Stimulated activated naive CD8-positive, alpha-beta T cell treated with anti-CD3 and anti-CD28 coated beads, Interleukin-15, Interleukin-2, amounts not matched to agents 100 U/mL and 50 U/mL, for 24 hours (primary cell): ENCODE data around the gene DEPDC1B.
"Not testable (repeated sequence)": the region's sequence is repeated elsewhere in the genome, so short reads cannot be mapped to it uniquely, and the experiment has no call there.

ENCODE experiments used
- ATAC-seq: fragments of 150-1000 bp; cut with Tn5 transposase; one replicate; pipeline ENCODE4 v1.10.0; 2021
- DNase-seq: peaks from one replicate; pipeline ENCODE4 v3.0.0; 2021

Gene DEPDC1B

GRCh38 chr5:60640901-60641300 is 59.1 kb downstream of the DEPDC1B start:
- DNase-seq (no peak), ATAC-seq (no peak)

DNA sequence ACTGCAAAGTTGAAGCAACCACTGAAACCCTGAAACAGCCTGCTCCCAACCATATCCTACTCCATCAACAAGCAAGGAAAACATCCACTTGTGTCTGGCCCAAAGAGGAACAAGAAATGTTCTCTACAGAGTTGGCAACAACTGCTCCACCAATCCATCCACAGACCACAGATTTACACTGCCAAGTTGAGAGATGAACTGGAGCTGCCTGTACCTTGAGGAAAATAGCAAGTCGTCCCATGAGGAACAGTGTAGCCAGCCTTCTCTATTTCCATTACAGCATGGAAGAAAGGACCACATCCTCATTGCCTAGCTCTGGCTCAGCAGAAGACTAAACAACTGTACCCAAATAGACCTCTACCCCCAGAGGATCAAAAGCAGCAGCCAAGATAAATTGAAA is 60.4 kb downstream of the DEPDC1B start:
- no peak for ATAC-seq
- DNase-seq: no peak

- DNase-seq (no peak), ATAC-seq (no peak)
Observed at GRCh38 chr5:60638300-60638699, 61.7 kb downstream of the DEPDC1B start.

GRCh38 chr5:60636644-60637043 is 63.3 kb downstream of the DEPDC1B start:
- no peak for ATAC-seq
- DNase-seq: no peak

- no peak for ATAC-seq
- DNase-seq: no peak
Observed at GRCh38 chr5:60636001-60636400, 64.0 kb downstream of the DEPDC1B start.

DNA sequence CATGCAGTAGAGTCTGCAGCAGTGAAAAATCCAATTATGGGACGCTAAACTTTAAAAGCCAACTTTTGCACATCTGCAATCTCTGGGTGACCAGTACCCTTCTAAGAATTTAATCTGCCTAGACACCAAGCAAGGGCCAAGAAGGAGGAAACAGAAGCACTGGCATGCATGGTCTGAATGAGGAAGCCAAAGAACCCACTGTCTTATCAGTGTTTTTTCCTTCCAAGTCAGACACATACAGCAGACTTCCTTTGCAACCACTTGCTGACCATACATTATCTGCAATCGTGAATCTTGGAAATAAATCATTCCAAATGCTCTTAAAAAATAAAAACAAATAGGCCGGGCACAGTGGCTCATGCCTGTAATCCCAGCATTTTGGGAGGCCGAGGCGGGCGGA is 65.9 kb downstream of the DEPDC1B start:
- ATAC-seq (no peak), DNase-seq (no peak)

DNA sequence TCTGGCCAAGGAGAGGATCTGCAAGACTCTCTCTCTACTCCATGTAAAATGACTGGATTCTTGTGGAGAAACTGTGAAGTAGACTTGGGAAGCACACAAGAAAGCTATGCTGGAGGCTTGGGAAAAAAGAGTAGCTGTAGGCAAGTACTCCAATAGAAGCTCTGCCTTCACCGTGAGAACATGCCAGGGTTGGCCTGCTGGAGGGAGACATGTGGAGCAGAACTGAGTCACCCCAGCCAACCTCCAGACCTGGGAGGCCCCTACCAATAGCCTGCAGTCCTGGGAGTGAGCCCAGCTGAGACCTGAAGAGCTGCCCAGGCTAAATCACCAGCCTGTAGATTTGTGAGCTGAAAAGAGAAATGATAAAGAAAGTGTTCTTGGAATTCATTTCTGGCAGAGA is 66.6 kb downstream of the DEPDC1B start:
- ATAC-seq: no peak
- DNase-seq: no peak

- no peak for DNase-seq
- no peak for ATAC-seq
Observed at GRCh38 chr5:60632153-60632552, 67.8 kb downstream of the DEPDC1B start.

DNA sequence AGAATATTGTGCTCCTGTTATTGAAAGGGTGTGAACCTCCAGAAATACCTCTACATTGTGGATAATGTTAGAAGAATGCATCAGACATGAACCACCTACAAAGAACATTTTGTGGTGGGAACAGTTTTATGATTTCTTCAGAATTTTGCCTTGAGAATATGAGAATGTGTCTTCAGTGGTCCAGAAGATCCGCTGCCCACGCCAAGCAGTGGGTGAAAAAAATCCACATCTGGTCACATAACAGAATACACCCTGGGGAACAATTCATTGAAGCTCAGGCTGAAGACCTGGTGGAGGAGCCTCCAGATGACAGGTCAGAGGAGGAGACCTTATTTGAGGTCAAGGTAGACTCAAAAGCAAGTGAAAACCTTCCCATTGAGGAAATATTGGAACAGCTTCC is 69.1 kb downstream of the DEPDC1B start:
- DNase-seq (no peak), ATAC-seq (no peak)

DNA sequence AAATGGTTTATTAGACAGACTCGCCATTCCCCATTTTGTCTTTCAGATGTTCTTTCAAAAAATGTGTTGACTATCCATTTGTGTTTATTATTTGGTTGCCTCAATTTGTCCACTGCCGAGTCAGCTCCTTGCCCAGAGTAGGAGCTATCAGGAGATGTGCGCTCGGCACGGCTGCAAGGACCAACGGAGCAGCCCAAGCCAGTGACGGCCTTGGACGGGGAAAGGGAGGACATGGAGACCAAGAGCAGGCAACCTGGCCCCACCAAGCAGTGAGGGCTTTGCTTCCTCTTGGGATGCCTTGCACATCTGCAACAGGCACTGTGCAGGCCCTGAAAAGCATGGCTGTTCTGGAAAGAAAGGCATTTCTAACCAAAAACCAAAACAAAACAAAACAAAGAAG is 69.8 kb downstream of the DEPDC1B start:
- DNase-seq: no peak
- no peak for ATAC-seq

DNA sequence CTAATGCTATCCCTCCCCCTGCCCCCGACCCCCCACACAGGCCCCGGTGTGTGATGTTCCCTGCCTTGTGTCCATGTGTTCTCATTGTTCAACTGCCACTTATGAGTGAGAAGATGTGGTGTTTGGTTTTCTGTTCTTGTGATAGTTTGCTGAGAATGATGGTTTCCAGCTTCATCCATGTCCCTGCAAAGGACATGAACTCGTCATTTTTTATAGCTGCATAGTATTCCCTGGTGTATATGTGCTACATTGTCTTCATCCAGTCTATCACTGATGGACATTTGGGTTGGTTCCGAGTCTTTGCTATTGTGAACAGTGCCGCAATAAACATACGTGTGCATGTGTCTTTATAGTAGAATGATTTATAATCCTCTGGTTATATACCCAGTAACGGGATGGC is 75.1 kb downstream of the DEPDC1B start:
- not testable (repeated sequence) for DNase-seq, ATAC-seq

DNA sequence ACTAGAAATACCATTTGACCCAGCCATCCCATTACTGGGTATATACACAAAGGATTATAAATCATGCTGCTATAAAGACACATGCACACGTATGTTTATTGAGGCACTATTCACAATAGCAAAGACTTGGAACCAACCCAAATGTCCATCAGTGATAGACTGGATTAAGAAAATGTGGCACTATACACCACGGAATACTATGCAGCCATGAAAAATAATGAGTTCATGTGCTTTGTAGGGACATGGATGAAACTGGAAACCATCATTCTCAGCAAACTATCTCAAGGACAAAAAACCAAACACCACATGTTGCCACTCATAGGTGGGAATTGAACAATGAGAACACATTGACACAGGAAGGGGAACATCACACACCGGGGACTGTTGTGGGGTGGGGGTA is 79.2 kb downstream of the DEPDC1B start:
- not testable (repeated sequence) for ATAC-seq, DNase-seq

DNA sequence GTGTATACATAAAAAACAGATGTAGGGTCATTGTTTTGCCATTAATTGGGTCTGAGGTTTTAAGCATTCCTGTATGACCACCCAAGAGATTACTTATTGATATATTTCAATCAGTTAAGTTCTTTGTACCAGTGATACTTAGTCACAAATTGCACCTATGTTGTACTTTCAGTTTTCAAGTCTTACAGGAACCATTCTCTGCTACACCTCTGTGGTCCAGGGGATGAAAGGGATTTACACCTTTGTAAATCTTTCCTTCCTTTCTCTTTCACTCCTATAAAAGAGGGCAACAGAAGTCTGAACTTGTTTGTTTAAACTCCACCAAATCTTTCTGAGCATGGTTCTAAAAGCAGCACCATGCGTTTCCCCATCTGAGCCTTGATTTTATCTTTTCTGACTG is 86.1 kb downstream of the DEPDC1B start:
- ATAC-seq (no peak), DNase-seq (no peak)

DNA sequence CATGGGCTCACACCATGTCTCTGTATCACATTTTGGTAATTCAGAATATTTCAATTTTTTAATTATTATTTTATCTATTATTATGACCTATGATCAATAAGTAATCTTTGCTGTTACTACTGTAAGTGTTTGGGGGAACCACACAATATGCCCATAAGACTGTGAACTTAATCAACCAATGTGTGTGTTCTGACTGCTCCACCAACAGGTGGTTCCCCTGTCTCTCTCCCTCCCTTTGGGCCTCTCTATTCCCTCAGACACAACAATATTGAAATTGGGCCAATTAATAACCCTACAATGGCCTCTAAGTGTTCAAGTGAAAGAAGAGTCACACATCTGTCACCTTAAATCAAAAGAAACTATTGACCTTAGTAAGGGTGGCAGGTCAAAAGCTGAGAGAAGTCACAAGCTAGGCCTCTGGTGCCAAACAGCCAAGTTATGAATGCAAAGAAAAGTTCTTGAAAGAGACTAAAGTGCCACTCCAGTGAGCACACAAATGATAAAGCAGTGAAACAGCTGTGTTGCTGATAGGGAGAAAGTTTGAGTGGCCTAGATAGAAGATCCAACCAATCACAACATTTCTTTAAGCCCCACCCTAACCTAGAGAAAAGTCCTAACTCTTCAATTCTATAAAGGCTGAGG is 88.7 kb downstream of the DEPDC1B start:
- no peak for ATAC-seq
- no peak for DNase-seq

DNA sequence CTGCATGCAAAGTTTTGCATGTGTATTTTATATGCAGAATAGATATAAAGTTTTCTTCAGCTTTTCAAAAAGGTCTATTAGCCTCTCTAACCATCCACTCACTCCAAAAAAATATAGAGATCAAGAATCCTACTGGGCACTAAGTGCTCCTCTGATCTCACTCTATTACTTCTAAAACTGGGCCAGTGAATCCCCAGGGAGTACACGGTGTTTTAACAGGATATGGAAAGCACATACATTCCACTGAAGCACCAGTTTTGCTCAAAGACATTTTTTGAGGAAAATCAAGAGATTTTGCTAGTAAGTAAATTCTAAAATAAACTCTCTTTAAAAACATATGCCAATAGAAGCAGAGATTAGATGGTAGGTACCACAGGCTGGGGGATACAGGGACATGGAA is 95.2 kb downstream of the DEPDC1B start:
- DNase-seq: no peak
- ATAC-seq: no peak

GRCh38 chr5:60598424-60598823 is 101.5 kb downstream of the DEPDC1B start:
- ATAC-seq: no peak
- no peak for DNase-seq

DNA sequence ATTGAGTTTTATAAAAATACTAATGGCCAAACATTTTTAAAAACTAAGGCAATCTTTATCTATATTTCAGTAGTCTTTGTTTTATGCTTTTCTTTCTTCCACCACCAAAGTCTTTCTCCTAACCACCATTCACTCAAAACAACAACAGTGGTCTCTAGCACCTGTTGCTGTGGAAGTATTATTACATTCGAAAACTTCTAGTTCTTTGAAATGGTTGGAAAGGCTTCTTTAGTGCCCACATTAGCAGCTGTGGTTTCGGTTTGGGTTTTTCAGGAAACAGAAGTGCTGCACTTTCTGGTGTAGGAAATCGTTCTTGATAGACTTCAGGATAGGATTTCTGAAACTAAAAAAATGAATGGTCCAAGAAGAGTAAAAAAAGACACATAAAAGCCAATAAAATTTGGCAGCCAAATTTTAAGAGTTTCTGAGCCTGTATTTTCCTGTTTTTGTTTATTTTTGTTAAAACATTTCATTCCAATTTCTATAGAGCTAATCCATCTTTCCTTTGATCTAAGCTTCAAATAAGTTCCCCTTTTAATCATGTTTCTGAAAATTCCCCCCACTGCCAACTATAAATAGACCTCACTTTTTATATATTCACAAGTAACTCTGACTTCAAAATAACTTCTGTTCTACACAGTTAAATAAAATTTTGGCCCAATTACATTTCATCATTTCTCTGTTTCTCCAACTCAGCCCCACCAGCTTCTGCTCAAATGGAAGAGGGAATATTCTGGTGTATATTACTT is 102.2 kb downstream of the DEPDC1B start:
- ATAC-seq (peak; percentile 28), DNase-seq (no peak)

GRCh38 chr5:60594715-60595477 is 105.1 kb downstream of the DEPDC1B start:
- DNase-seq: no peak
- ATAC-seq: no peak

DNA sequence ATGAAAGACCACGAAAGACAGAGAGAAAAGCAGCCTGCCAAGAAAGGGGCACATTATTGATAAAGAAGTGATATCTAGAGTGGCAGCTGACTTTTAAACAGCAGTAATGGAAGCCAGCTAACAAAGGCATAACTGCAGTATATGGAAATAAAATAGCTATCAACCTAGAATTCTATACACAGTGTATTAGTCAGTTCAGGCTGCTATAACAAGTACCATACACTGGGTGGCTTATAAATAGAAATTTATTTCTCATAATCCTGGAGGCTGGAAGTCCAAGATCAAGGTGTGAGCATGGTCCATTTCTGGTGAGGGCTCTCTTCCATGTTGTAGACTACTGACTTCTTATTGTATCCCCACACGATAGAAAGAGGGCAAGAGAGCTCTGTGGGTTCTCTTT is 109.8 kb downstream of the DEPDC1B start:
- DNase-seq: no peak
- ATAC-seq: no peak

DNA sequence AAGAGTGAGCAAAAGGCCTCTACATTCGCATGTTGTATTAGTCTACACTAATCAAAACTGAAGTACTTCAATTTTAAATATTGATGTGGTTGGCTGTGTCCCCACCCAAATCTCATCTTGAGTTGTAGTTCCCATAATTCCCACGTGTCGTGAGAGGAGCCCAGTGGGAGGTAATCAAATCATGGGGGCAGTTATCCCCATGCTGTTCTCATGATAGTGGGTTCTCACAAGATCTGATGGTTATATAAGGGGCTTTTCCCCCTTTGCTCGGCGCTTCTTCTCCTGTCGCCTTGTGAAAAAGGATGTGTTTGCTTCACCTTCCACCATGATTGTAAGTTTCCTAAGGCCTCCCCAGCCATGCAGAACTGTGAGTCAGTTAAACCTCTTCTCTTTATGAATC is 112.7 kb downstream of the DEPDC1B start:
- ATAC-seq, DNase-seq: not testable (repeated sequence)

GRCh38 chr5:60586307-60586901 is 113.6 kb downstream of the DEPDC1B start:
- DNase-seq: no peak
- no peak for ATAC-seq

DNA sequence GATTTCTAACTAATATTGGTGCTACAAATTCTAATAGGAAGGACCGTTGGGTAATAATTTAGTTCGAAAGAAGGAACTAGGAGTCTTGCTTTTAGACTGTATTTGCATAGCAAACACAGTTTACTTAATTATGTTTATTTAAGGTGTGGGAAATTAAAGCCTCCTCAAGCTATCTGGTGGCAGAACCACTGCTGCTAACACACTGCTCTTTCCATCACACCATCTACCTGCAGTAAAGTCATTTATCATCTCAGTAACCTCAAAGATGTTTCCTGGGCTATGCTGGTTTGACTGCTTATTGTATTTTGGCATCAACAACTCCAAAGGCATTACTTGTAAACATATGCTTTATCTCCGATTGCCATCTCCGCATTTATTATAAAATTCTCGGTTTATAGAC is 114.3 kb downstream of the DEPDC1B start:
- DNase-seq: no peak
- no peak for ATAC-seq

DNA sequence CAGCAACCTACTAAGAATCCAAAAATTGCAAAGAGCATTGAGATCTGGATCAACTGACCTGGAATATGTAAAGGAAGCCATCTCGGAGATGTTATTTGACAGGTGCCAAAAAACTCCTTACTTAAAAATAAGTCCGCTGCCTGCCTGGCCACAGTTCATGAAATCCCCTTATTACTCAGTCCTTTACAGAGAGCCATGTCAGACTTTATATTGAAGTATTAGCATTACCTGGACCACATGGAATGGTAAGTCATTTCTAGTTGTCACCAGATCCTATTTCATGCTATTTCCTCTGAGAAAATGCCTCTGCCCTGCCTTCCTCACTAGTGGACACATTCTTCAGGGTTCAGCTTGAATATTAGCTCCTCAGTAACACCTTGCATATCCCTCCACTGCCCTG is 115.7 kb downstream of the DEPDC1B start:
- ATAC-seq: no peak
- DNase-seq: no peak
